Retina (tissue), 1 donor: ENCODE measurements around the gene ETV7.
"Not testable (repeated sequence)": the region's sequence is repeated elsewhere in the genome, so short reads cannot be mapped to it uniquely, and the experiment has no call there.

Experiments
- DNase-seq: peaks from one replicate; pipeline ENCODE4 v3.0.0-alpha.2; 2016

Gene ETV7

DNA sequence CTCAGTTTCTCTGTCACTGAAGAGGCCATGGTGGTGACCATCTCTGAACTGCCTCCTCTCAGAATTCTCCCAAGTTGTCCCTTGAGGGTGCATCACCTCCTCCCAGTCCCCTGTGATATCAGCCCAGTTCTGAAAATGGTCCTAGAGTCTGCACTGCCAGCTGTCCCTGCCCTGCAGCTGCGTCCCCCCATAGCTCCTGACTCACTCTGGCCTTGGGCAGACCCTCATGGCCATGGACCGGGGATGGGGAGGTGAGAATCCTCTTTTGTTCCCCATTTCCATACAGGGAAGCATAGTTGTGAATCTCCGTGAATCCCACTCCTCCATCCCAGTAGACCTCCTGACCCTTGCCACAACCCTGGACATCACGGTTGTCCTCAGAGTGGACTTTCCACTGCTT is 4.5 kb downstream of the ETV7 start:
- DNase-seq, result no peak

DNA sequence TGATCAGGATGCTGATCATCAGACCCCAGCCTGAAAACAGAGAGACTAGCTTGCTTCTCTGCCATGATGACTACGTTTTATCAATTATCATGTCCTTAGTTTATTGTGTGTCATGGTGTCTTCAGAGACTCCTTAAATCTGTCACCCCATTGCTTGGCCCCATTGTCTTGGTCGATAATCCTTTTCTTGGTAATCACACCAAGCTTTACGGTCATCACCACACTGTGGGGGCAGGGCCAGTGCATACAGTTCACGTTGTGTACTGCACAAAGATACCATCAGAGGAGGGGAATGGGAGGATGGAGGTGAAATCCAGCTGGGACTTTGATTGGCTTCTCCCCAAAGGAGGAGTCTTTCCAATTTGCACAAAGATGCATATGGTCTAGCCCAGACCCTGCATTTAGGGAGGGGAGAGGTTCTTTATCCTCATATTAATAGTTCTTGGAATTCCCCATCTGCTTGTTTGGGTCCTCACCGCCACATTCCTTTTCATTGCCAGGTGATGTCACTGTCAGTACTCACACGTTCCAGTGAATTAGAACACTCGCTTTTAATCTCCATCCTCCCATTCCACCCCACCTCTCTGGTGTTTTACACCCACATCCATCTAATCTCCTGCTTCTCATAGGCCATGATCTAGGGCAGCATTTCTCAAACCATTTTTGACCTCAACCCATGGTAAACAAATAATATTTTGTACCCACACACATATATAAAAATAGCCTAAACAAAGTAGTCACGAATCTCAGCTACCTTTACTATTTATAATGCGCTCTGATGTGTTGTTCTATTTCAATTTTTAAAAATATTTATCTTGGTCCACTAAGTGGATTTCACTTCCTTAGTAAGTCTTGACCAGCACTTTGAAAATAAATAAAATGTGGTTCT is 5.7 kb downstream of the ETV7 start:
- no peak for DNase-seq

GRCh38 chr6:36380166-36380565 is 7.3 kb downstream of the ETV7 start:
- DNase-seq, result no peak

- DNase-seq, result no peak
These were observed 8.5 kb downstream of the ETV7 start for GRCh38 chr6:36378936-36379335.

GRCh38 chr6:36378243-36378920 is 9.1 kb downstream of the ETV7 start:
- DNase-seq, result no peak

- DNase-seq, result no peak
These were observed 9.9 kb downstream of the ETV7 start for GRCh38 chr6:36377594-36377993.

DNA sequence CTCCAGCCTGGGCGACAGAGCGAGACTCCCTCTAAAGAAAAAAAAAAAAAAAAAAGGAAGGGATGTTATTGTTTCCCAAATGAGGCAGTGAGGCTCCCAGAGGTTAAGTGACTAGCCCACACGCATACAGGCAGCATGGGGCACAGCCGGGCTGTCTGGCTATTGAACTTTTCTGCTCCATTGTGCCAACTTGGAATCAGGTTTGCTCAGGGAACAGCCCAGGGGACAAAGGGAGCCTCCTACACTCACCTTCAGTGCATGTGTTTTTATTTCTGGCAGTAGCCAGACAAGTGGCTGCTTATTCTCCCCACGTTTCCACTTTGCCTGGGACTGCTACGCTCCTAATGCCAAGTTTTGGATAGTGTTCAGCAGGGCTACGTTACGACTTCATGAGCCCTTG is 10.7 kb downstream of the ETV7 start:
- no peak for DNase-seq

DNA sequence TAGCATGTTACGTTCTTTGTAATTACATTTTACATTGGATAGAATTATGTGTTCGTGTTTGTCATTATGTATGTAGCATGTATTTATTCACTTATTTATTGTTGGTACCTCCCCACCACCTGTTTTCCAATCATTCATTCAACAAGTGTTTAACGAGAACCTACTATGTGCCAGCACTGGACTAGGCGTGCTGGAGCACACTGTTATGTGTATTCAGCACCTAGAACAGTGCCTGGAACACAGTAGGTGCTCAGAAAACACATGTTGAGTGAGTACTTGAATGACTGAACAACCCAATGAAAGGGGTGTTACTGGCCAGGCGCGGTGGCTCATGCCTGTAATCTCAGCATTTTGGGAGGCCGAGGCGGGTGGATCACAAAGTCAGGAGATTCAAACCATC is 11.3 kb downstream of the ETV7 start:
- DNase-seq, result no peak

- DNase-seq, result no peak
These were observed 11.8 kb downstream of the ETV7 start for GRCh38 chr6:36375644-36376155.

DNA sequence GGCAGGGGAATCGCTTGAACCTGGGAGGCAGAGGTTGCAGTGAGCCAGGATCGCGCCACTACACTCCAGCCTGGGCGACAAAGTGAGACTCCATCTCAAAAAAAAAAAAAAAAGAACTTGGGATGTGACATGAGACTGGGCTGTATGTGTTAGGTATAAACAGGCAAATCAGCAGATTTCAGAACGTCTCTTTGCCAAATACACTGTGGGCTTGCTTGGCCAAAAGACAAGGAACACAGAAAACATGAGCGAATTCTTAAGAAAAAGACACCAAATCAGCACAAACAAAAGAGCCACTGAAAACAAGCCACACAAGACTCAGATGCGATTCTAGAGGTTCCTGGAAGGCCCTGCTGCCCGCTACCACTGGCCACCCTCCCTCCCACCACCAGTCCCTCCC is 12.5 kb downstream of the ETV7 start:
- no peak for DNase-seq

DNA sequence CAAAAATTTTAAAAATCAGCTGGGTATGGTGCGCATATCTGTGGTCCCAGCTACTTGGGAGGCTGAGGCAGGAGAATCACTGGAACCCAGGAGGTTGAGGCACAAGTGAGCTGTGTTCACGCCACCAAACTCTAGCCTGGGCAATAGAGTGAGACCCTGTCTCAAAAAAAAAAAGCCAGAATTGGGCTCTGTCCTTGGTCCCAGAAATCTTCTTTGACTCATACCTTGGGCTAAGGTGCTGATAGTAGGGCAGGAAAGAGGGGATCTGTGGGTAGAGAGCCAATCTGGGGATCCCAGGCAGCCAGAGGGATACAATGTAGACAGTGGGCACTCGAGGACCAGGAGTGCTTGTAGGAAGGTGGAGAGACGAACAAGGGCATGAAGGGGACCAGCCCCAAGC is 13.3 kb downstream of the ETV7 start:
- no peak for DNase-seq

DNA sequence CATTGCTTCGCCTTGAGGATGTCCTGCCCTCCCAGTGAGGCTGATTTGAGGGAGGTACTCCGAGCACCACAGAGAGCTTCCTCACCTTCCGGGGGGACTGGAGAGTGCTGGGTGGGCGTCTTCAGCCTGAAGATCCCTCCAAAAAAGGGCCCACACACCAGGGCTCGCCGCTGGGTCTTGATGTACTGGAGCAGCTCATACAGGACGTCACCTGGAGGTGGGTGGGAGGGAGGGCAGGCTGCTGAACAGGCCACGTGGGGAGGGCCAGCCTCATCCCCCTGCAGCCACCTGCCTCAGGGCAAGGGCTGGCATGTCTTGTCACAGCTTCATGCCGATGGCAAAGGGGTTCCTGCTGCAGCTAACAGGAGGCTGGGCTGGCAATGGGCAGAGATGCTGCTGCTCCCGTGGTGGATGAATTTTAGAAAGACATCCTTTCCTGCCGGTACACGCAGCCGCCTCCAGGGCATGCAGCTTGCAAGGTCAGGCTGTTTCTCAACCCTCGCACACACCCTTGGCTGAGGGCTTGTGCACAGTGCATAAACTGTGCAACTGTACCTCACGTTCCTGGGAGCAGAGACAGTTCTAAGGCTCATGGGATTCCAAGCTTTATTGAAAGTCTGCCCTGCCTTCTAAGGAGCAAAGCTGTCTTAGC is 14.0 kb downstream of the ETV7 start:
- DNase-seq, result no peak

DNA sequence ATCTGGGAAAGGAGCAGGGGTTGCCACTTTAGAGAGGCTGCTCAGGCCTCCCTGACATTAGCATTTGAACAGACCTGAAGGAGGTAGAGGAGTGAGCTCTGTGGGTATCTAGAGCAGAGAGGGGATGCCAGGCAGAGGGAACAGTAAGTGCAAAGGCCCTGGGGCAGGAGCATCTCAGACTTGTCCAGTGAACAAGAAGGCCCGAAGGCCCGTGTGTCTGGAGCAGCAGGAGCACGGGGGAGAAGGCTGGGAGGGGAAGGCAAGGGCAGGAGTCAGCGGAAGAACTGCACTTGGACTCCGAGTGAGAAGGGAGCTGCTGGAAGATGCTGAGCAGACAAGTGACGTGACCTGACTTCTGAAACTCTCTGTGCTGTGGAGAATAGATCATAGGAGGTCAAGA is 15.4 kb downstream of the ETV7 start:
- DNase-seq, result no peak

- no peak for DNase-seq
These were observed 16.3 kb downstream of the ETV7 start for GRCh38 chr6:36371211-36371610.

GRCh38 chr6:36370638-36371037 is 16.8 kb downstream of the ETV7 start:
- DNase-seq, result no peak

DNA sequence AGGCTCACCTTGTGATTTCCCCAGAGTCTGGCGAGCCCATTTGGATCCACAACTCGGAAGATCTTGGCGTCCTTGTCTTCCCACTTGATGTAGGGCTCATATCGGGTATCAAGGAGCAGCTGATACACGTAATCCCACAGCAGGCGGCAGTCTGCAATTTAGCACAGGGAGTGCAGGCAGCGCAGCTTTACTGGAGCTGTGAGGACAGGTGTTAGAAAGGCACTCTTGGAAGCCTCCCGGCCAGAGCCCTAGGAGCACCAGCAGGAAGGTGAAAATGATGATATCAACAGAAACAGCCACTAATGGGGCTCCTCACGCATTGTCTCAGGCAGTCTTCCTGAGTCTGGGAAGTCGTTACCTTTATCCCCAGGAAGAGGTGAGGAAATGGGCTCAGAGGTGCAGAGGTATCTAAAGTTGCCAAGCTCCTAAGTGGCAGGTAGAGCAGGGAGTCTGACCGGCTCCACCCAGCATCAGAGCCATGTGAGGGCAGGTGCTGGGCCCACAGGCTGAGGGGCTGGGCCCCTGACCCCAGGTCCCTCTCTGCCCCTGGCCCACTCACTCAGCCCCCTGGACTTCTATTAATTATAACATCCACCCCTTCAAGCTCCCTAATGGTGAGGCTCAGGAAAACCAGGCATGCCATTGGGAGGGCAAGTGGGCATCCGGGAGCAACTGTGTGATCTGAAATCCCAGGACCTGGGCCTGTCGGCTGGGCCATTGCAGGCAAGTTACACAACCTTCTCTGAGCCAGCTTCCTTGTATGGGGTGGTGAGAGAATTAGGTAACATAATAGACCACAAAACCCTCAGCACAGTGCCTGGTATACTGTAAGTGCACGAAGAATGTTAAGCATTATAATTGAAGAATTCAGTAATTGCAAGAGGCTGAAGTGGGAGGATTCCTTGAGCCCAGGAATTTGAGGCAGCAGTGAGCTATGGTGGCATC is 18.3 kb downstream of the ETV7 start:
- DNase-seq, result no peak

GRCh38 chr6:36368421-36368820 is 19.0 kb downstream of the ETV7 start:
- DNase-seq, result no peak

DNA sequence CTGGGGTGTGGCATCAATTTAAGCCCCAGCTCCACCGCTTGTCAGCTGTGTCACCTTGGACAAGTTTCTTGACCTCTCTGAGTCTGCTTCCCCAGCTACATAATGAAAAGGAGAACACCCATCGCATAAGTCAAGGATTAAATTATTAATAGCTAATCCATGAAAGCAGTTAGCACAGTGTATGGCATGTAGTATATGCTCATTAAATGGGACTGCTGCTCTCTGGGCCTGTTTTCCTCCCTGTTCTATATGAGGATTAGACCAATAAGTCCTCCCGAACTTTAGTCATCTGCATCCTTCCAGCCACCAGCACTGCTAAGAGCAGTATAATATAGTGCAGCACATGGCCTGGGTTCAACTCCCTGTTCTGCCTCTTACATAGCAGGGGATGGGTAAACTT is 19.7 kb downstream of the ETV7 start:
- DNase-seq, result no peak

DNA sequence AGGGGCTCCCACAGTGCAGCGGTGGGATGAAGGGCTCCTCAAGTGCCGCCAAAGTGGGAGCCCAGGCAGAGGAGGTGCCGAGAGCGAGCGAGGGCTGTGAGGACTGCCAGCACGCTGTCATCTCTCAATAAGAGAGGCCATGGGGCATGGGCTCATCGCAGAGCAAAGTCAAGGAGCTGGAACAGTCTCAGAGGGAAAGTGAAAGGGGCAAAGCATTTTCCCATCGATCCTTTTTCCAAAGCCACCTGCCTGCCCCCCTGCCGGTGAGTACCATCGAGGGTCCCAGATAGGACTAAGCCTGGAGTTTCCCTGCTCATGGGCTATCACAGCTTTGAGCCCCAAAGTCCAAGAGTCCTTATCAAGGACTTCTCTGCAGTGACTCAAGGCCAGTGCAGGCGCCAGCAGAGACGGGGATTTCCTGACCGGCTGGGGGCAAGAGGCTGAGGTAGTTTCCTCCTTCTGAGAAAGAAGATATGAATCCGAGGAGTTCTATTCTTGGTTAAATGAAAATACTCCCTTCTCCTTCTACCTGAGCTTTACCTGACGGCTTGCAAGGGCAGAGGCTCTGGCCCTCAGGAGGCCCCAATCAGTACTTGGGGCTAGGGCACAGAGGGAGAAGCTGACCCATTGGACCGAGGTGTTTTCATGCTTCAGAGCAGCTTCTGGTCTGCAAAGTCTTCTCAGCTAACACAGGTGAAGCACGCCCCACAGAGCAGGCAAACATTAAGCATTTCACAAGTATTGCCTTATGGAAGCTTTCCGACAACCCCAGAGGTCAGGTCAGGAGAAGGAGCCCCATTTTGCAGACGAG is 22.6 kb downstream of the ETV7 start:
- no peak for DNase-seq

GRCh38 chr6:36364061-36364635 is 23.3 kb downstream of the ETV7 start:
- not testable (repeated sequence) for DNase-seq

GRCh38 chr6:36363371-36363752 is 24.1 kb downstream of the ETV7 start:
- DNase-seq, result not testable (repeated sequence)
